H1 (cell line): ENCODE results near the gene CHCHD3. TPM values are rescaled to one million over a fixed set of nuclear protein-coding genes. Genes with fewer than 3 reads are reported as not detected.

Experiments used
- CTCF ChIA-PET: fragments of 300-600 bp; sonication (Branson Sonifier 250); formaldehyde crosslinking; loops from one replicate; lab custom pipeline; 2021; ENCODE audit not compliant: partially characterized antibody; lab: Charles Lee
- POLR2A ChIA-PET: fragments of 300-600 bp; sonication (Branson Sonifier 250); formaldehyde crosslinking; loops from one replicate; lab custom pipeline; 2021; ENCODE audit warnings: inconsistent platforms; ENCODE audit not compliant: partially characterized antibody; lab: Charles Lee
- DNase-seq, 2 experiments: peaks; one replicate each; pipeline versions ENCODE4 v3.0.0 to v3.0.0-alpha.2; 2010 to 2022; ENCODE audit warnings: low spot score in 2 of 2, low read depth in 1 of 2, mixed read lengths in 1 of 2
- FAIRE-seq: peaks from 2 replicates; lab custom pipeline; 2011; peaks lifted over from hg19 to GRCh38; lab: Jason Lieb, UNC
- H2AFZ ChIP-seq: 2 replicates; pipeline ENCODE4 v1.8.1; 2012; ENCODE audit warnings: low read length, inconsistent platforms
- H2AK5ac ChIP-seq: 2 replicates; pipeline ENCODE4 v1.6.1; 2013; ENCODE audit warnings: low read depth, low read length
- H2BK120ac ChIP-seq: replicated peaks from 2 replicates; pipeline ENCODE3; 2013; ENCODE audit warnings: low read depth, low read length, inconsistent platforms
- H2BK12ac ChIP-seq: 2 replicates; pipeline ENCODE4 v1.6.1; 2013; ENCODE audit warnings: low read depth, low read length
- H2BK15ac ChIP-seq: 2 replicates; pipeline ENCODE4 v1.6.1; 2013; ENCODE audit warnings: low read length
- H2BK20ac ChIP-seq: 2 replicates; pipeline ENCODE4 v1.6.1; 2013; ENCODE audit warnings: low read length
- H2BK5ac ChIP-seq: 2 replicates; pipeline ENCODE4 v1.6.1; 2013; ENCODE audit warnings: low read depth, low read length
- H3K14ac ChIP-seq: 2 replicates; pipeline ENCODE4 v1.6.1; 2013; ENCODE audit warnings: inconsistent platforms; ENCODE audit not compliant: insufficient read length
- H3K18ac ChIP-seq: 2 replicates; pipeline ENCODE4 v1.6.1; 2013; ENCODE audit warnings: low read length; ENCODE audit errors: extremely low read depth
- H3K23ac ChIP-seq: 2 replicates; pipeline ENCODE4 v1.6.1; 2013; ENCODE audit warnings: inconsistent platforms; ENCODE audit not compliant: insufficient read length
- H3K23me2 ChIP-seq: 2 replicates; pipeline ENCODE4 v1.6.1; 2013; ENCODE audit warnings: low read depth, low read length
- H3K27ac ChIP-seq: 2 replicates; pipeline ENCODE4 v1.6.1; 2011; ENCODE audit warnings: low read depth, low read length, inconsistent platforms
- H3K27me3 ChIP-seq, 4 experiments: replicated peaks in 1 of 4; 1 replicate in 1 of 4; 2 replicates in 3 of 4; pipeline versions ENCODE4 v1.6.1 to v1.8.1; 2011 to 2013; ENCODE audit warnings: low read length in 3 of 4, mild to moderate bottlenecking in 3 of 4, inconsistent platforms in 2 of 4, mixed read lengths in 2 of 4, moderate library complexity in 1 of 4; ENCODE audit not compliant: control insufficient read depth in 3 of 4, insufficient read depth in 3 of 4; ENCODE audit errors: extremely low read depth in 1 of 4
- H3K36me3 ChIP-seq, 4 experiments: 2 replicates each; pipeline versions ENCODE4 v1.6.1 to v1.8.1; 2011 to 2013; ENCODE audit warnings: mild to moderate bottlenecking in 4 of 4, low read length in 3 of 4, moderate library complexity in 2 of 4, control low read depth in 1 of 4, inconsistent platforms in 1 of 4; ENCODE audit not compliant: insufficient read depth in 4 of 4, control insufficient read depth in 2 of 4
- H3K4ac ChIP-seq: replicated peaks from 2 replicates; pipeline ENCODE3; 2013; ENCODE audit warnings: low read length, low read depth, mixed read lengths, inconsistent platforms; ENCODE audit not compliant: insufficient read length
- H3K4me1 ChIP-seq, 4 experiments: replicated peaks in 1 of 4; 1 replicate in 1 of 4; 2 replicates in 3 of 4; pipeline versions ENCODE4 v1.6.1 to v1.8.1; 2011 to 2013; ENCODE audit warnings: low read length in 3 of 4, inconsistent platforms in 2 of 4, mixed read lengths in 1 of 4; ENCODE audit not compliant: insufficient read depth in 4 of 4, control insufficient read depth in 3 of 4
- H3K4me2 ChIP-seq, 2 experiments: 2 replicates each; pipeline versions ENCODE4 v1.6.1 to v1.8.1; 2011 to 2013; ENCODE audit warnings: low read depth in 2 of 2, low read length in 2 of 2, control low read depth in 1 of 2, inconsistent platforms in 1 of 2, mild to moderate bottlenecking in 1 of 2; ENCODE audit not compliant: insufficient read depth in 1 of 2
- H3K4me3 ChIP-seq, 4 experiments: fragments of 200-600, 300-600 bp in 1 of 4; sonication (generic), shearing (Covaris generic), sonication (Bioruptor Twin) in 1 of 4; 2 replicates each; pipeline versions ENCODE4 v1.5.1 to v1.8.1; 2011 to 2016; ENCODE audit warnings: low read length in 4 of 4, low read depth in 3 of 4, control low read depth in 2 of 4, inconsistent platforms in 2 of 4, mild to moderate bottlenecking in 2 of 4, mixed read lengths in 1 of 4, moderate library complexity in 1 of 4; ENCODE audit not compliant: insufficient read depth in 2 of 4; ENCODE audit errors: extremely low read depth in 1 of 4
- H3K56ac ChIP-seq: replicated peaks from 2 replicates; pipeline ENCODE3; 2013; ENCODE audit warnings: low read depth, mild to moderate bottlenecking, mixed read lengths, low read length, inconsistent platforms; ENCODE audit not compliant: insufficient read length
- H3K79me1 ChIP-seq: 2 replicates; pipeline ENCODE4 v1.6.1; 2013; ENCODE audit warnings: low read depth, low read length, control low read depth
- H3K79me2 ChIP-seq, 2 experiments: 2 replicates each; pipeline versions ENCODE4 v1.6.1 to v1.8.1; 2012 to 2013; ENCODE audit warnings: low read length in 2 of 2, mild to moderate bottlenecking in 2 of 2, inconsistent platforms in 1 of 2; ENCODE audit not compliant: insufficient read depth in 2 of 2, control insufficient read depth in 1 of 2
- H3K9ac ChIP-seq, 4 experiments: replicated peaks in 1 of 4; 1 replicate in 1 of 4; 2 replicates in 3 of 4; pipeline versions ENCODE4 v1.6.1 to v1.8.1; 2011 to 2013; ENCODE audit warnings: low read depth in 3 of 4, low read length in 3 of 4, control low read depth in 2 of 4, mild to moderate bottlenecking in 2 of 4, moderate library complexity in 2 of 4, inconsistent platforms in 1 of 4; ENCODE audit errors: extremely low read depth in 1 of 4
- H3K9me3 ChIP-seq, 2 experiments: 2 replicates each; pipeline versions ENCODE4 v1.6.1 to v1.8.1; 2012 to 2013; ENCODE audit warnings: mild to moderate bottlenecking in 2 of 2, moderate library complexity in 2 of 2, control low read depth in 1 of 2, inconsistent platforms in 1 of 2, low read depth in 1 of 2, low read length in 1 of 2, mixed read lengths in 1 of 2; ENCODE audit not compliant: insufficient read depth in 2 of 2
- H4K20me1 ChIP-seq, 2 experiments: replicated peaks in 1 of 2; 2 replicates each; pipeline versions ENCODE3 to v1.8.1; 2011 to 2013; ENCODE audit warnings: inconsistent platforms in 2 of 2, low read length in 2 of 2, mild to moderate bottlenecking in 1 of 2; ENCODE audit not compliant: insufficient read depth in 2 of 2, control insufficient read depth in 1 of 2
- H4K5ac ChIP-seq: 2 replicates; pipeline ENCODE4 v1.6.1; 2013; ENCODE audit warnings: low read length, low read depth, mixed read lengths, inconsistent platforms; ENCODE audit not compliant: insufficient read length
- H4K8ac ChIP-seq: 2 replicates; pipeline ENCODE4 v1.8.0; 2013; ENCODE audit warnings: mild to moderate bottlenecking, moderate library complexity, low read length, inconsistent platforms; ENCODE audit not compliant: insufficient read depth; ENCODE audit errors: extremely low read depth
- H4K91ac ChIP-seq: replicated peaks from 2 replicates; pipeline ENCODE3; 2013; ENCODE audit warnings: low read length, mixed read lengths, inconsistent platforms; ENCODE audit not compliant: insufficient read length
- CBX5 ChIP-seq: fragments of 300-800, 300-1000 bp; sonication (generic); IDR thresholded peaks from 2 replicates; pipeline ENCODE4 v1.7.1; 2016; ENCODE audit warnings: antibody characterized with exemption, low read length, low read depth
- CHD1 ChIP-seq: IDR thresholded peaks from 2 replicates; pipeline ENCODE4 v1.6.1; 2012; ENCODE audit warnings: low read depth, low read length, improper control_type of control experiment
- CTBP2 ChIP-seq: IDR thresholded peaks from 2 replicates; pipeline ENCODE4 v1.7.0; 2011; ENCODE audit warnings: borderline replicate concordance, mild to moderate bottlenecking, moderate library complexity, mixed read lengths, low read length; ENCODE audit not compliant: insufficient read depth, insufficient read length
- NRF1 ChIP-seq: IDR thresholded peaks from 2 replicates; pipeline ENCODE4 v1.6.1; 2011; ENCODE audit warnings: mild to moderate bottlenecking, low read depth, low read length, improper control_type of control experiment
- POLR2A ChIP-seq, 2 experiments: IDR thresholded peaks; 1 replicate in 1 of 2; 2 replicates in 1 of 2; pipeline ENCODE4 v1.6.1; 2011; ENCODE audit warnings: low read depth in 2 of 2, low read length in 2 of 2, mild to moderate bottlenecking in 2 of 2; ENCODE audit errors: control extremely low read depth in 1 of 2
- POU5F1 ChIP-seq: IDR thresholded peaks from 2 replicates; pipeline ENCODE4 v1.6.1; 2011; ENCODE audit warnings: low read depth, mild to moderate bottlenecking, low read length, moderate library complexity
- TAF7 ChIP-seq: optimal IDR thresholded peaks from 2 replicates; pipeline ENCODE3; 2011; ENCODE audit warnings: low read depth, mild to moderate bottlenecking, inconsistent platforms, low read length, moderate library complexity, borderline replicate concordance
- WGBS, 2 experiments: shearing (Covaris generic) in 1 of 2; methylation state at CpG; one replicate each; pipeline versions ENCODE4 v1.1.6 to v1.1.7; 2013 to 2015; ENCODE audit warnings: low lambda C conversion rate in 2 of 2, mixed read lengths in 2 of 2, inconsistent platforms in 1 of 2, low coverage in 1 of 2, missing lambda C conversion rate in 1 of 2; ENCODE audit not compliant: insufficient replicate concordance in 2 of 2, insufficient coverage in 1 of 2, insufficient read length in 1 of 2; ENCODE audit errors: extremely low coverage in 1 of 2, missing lambda C conversion rate in 1 of 2; 5-methylcytosine and 5-hydroxymethylcytosine counted together
- polyA plus RNA-seq, 7 experiments: library from polyadenylated mRNA; depleted of rRNA in 3 of 7; stranded (reverse) in 5 of 7; unstranded in 2 of 7; fragments of >200 nt in 5 of 7; fragments of 200-250 nt in 2 of 7; gene quantifications; 1 replicate in 5 of 7; 2 replicates in 1 of 7; 4 replicates in 1 of 7; pipeline versions ENCODE4 v1.2.1 to v1.2.3, GENCODE V29; 2011 to 2013; ENCODE audit warnings: missing spikeins in 2 of 7, mixed read lengths in 2 of 7
- total RNA-seq: library from RNA; stranded (reverse); fragmentation: NEBNext Ultra II Directional; extraction: Animal tissue kit (Norgen Biotek cat#: 25700); gene quantifications from 2 replicates; pipeline ENCODE4 v1.2.1, GENCODE V29; 2021

Gene CHCHD3
- total and polyA plus RNA-seq, 2 of the 8 experiments (the other 6 are each of a cell fraction or from before 2014, with no cell fraction given): 42.9 to 137 TPM

DNA sequence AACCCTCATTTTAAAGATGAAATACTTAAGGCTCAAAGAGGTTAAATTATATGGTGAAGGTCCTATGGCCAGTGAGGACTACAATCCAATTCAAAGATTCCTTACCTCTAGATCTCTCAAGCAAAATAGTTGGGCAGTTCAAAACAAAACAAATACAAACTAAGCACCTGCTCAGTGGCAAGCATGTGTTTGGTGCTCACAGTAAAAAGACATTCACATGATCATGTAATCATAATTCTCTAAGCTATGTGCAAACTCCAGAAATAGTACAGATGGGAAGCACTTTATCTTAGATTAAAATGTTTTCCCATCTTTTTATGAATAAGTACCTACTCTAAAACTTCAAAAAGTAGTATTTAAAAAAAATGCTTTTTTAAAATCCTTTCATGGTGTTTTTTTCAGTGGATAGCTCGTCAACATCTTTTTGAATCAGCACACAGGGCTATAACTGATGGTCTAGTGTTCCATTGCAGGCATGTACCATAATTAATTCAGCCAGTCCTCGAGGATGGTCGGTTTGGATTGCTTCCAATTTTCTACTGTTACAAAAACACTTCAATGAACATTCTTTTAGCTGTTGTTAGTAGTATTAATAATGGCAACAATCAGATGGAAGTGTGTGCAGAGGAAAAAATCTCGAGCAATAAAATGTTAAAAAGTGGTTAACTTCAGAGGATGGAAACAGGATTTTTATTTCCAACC is 58.4 kb downstream of the CHCHD3 start:
- Histone ChIP-seq H2BK12ac (no peak overlapping the region), H3K4ac (no peak overlapping the region), H2BK120ac (no peak overlapping the region), H2AFZ (no peak overlapping the region), H3K79me1 (no peaks in the 10 kb centered on the region; the same call in 1 of the 2 replicates), H2AK5ac (no peak overlapping the region), H3K36me3 (no peaks in the 10 kb centered on the region; a peak in 1 of 8 replicates), H3K56ac (no peak overlapping the region), H2BK20ac (no peak overlapping the region), H3K23ac (no peak overlapping the region), H3K9ac (no peak overlapping the region), H2BK15ac (no peak overlapping the region), H4K91ac (no peak overlapping the region), H3K79me2 (peaks cover 0 to 56% of the 10 kb centered on the region in 2 experiments; a peak in 2 of 4 replicates), H4K5ac (no peak overlapping the region), H3K14ac (no peak overlapping the region), H4K20me1 (peaks cover 0 to 2% of the 10 kb centered on the region in 2 experiments), H3K4me3 (no peak overlapping the region), H2BK5ac (no peak overlapping the region), H3K18ac (no peak overlapping the region), H3K27ac (no peak overlapping the region), H3K9me3 (0 out of 4 replicates have a peak, but pooled peaks cover 0 to 3% of the 10 kb centered on the region in 2 experiments), H3K27me3 (no peaks in the 10 kb centered on the region), H3K4me1 (peaks cover 0 to 4% (median 0%) of the 10 kb centered on the region in 4 experiments; a peak in 1 of 7 replicates), H4K8ac (no peak overlapping the region), H3K23me2 (no peaks in the 10 kb centered on the region), H3K4me2 (no peak overlapping the region)
- 82% methylated on average over 4 of the region's 4 CpGs; no CpG with 5 or more reads in 1 of the 2 experiments for WGBS, 2 experiments
- TF ChIP-seq NRF1 (no peak), POU5F1 (no peak), CBX5 (no peak), CTBP2 (no peak), TAF7 (no peak), CHD1 (no peak), POLR2A (IDR thresholded peaks at IDR 0.05; ENCODE audit: control extremely low read depth in 1 of 2, low read depth in 2 of 2, low read length in 2 of 2) (no peak)
- no peak for DNase-seq
- peak; percentile 32 for FAIRE-seq
- ChIA-PET CTCF (no interaction called here), POLR2A (interaction anchor here (0.6 to 1.5 kb wide), 2 partner anchors 22 to 74 kb away, joined by 3 to 5 read pairs; no protein-coding TSS in a partner anchor)
